CD14-positive monocyte (primary cell): Measurements from ENCODE around the gene ULK2. TPM values are rescaled to one million over a fixed set of nuclear protein-coding genes. Genes with fewer than 3 reads are reported as not detected.

Source experiments
- DNase-seq, 3 donors: peaks; one replicate each; pipeline ENCODE4 v3.0.0-alpha.2; 2011 to 2022
- H2AFZ ChIP-seq: 2 replicates; pipeline ENCODE4 v1.6.0; 2012; ENCODE audit warnings: mild to moderate bottlenecking, low read depth, low read length, inconsistent platforms; ENCODE audit not compliant: insufficient read depth, poor library complexity, severe bottlenecking
- H3K27ac ChIP-seq, 2 donors: 1 replicate in 1 of 2; 2 replicates in 1 of 2; pipeline ENCODE4 v1.5.1; 2012 to 2013; ENCODE audit warnings: low read length in 2 of 2, control low read depth in 1 of 2, inconsistent platforms in 1 of 2, low read depth in 1 of 2, mild to moderate bottlenecking in 1 of 2
- H3K27me3 ChIP-seq, 2 donors: one replicate each; pipeline versions ENCODE4 v1.6.0 to v1.6.1; 2011 to 2013; ENCODE audit warnings: low read length in 2 of 2; ENCODE audit not compliant: control insufficient read depth in 2 of 2, insufficient read depth in 2 of 2
- H3K36me3 ChIP-seq, 2 donors: replicated peaks in 1 of 2; 1 replicate in 1 of 2; 2 replicates in 1 of 2; pipeline versions ENCODE4 v1.5.1 to v1.6.1; 2012 to 2013; ENCODE audit warnings: low read length in 2 of 2, control low read depth in 1 of 2, inconsistent platforms in 1 of 2, mild to moderate bottlenecking in 1 of 2; ENCODE audit not compliant: insufficient read depth in 2 of 2, control insufficient read depth in 1 of 2
- H3K4me1 ChIP-seq, 2 donors: 1 replicate in 1 of 2; 2 replicates in 1 of 2; pipeline versions ENCODE4 v1.5.1 to v1.6.1; 2012 to 2013; ENCODE audit warnings: low read length in 2 of 2, control low read depth in 1 of 2, inconsistent platforms in 1 of 2, mild to moderate bottlenecking in 1 of 2, moderate library complexity in 1 of 2; ENCODE audit not compliant: insufficient read depth in 2 of 2, control insufficient read depth in 1 of 2
- H3K4me2 ChIP-seq: replicated peaks from 2 replicates; pipeline ENCODE3; 2012; ENCODE audit warnings: low read length, moderate library complexity, mild to moderate bottlenecking; ENCODE audit not compliant: poor library complexity, severe bottlenecking; ENCODE audit errors: extremely low read depth
- H3K4me3 ChIP-seq, 3 experiments: fragments of 200-600 bp in 1 of 3; sonication (generic) in 1 of 3; replicated peaks in 1 of 3; 1 replicate in 2 of 3; 2 replicates in 1 of 3; pipeline ENCODE4 v1.5.1; 2011 to 2013; ENCODE audit warnings: low read length in 3 of 3, mild to moderate bottlenecking in 3 of 3, control low read depth in 2 of 3, low read depth in 2 of 3, inconsistent platforms in 1 of 3, moderate library complexity in 1 of 3
- H3K79me2 ChIP-seq: 2 replicates; pipeline ENCODE4 v1.6.0; 2012; ENCODE audit warnings: mild to moderate bottlenecking, control low read depth, inconsistent platforms, low read length, moderate library complexity; ENCODE audit not compliant: insufficient read depth
- H3K9ac ChIP-seq: 2 replicates; pipeline ENCODE4 v1.6.0; 2017; ENCODE audit warnings: low read length, mild to moderate bottlenecking; ENCODE audit not compliant: insufficient read depth, poor library complexity, severe bottlenecking
- H3K9me3 ChIP-seq, 2 donors: replicated peaks in 1 of 2; 1 replicate in 1 of 2; 2 replicates in 1 of 2; pipeline versions ENCODE4 v1.5.1 to v1.6.1; 2012 to 2013; ENCODE audit warnings: low read length in 2 of 2, control low read depth in 1 of 2; ENCODE audit not compliant: control insufficient read depth in 1 of 2, insufficient read depth in 1 of 2
- H4K20me1 ChIP-seq: 2 replicates; pipeline ENCODE4 v1.6.0; 2012; ENCODE audit warnings: mild to moderate bottlenecking, low read length, control low read depth, moderate library complexity; ENCODE audit not compliant: insufficient read depth
- H3K27ac Mint-ChIP-seq, 7 donors: one replicate each; pipeline ENCODE4 v1.8.0; 2020; ENCODE audit warnings: mild to moderate bottlenecking in 7 of 7, mixed read lengths in 7 of 7, moderate library complexity in 6 of 7, inconsistent platforms in 2 of 7
- H3K27me3 Mint-ChIP-seq, 3 donors: one replicate each; pipeline ENCODE4 v1.8.0; 2021 to 2022; ENCODE audit warnings: low read depth in 3 of 3, mild to moderate bottlenecking in 3 of 3, mixed read lengths in 3 of 3, moderate library complexity in 3 of 3, inconsistent platforms in 1 of 3
- H3K36me3 Mint-ChIP-seq, 2 donors: one replicate each; pipeline ENCODE4 v1.8.0; 2020; ENCODE audit warnings: mixed read lengths in 2 of 2, inconsistent platforms in 1 of 2, mild to moderate bottlenecking in 1 of 2
- H3K4me1 Mint-ChIP-seq: one replicate; pipeline ENCODE4 v1.8.0; 2020; ENCODE audit warnings: mild to moderate bottlenecking, mixed read lengths
- H3K4me3 Mint-ChIP-seq, 2 donors: one replicate each; pipeline ENCODE4 v1.8.0; 2020; ENCODE audit warnings: mild to moderate bottlenecking in 2 of 2, mixed read lengths in 2 of 2, moderate library complexity in 1 of 2
- H3K9me3 Mint-ChIP-seq, 7 donors: one replicate each; pipeline ENCODE4 v1.8.0; 2020 to 2022; ENCODE audit warnings: mixed read lengths in 7 of 7, mild to moderate bottlenecking in 6 of 7, moderate library complexity in 6 of 7, inconsistent platforms in 2 of 7
- WGBS: methylation state at CpG from one replicate; pipeline ENCODE4 v1.1.5; 2013; ENCODE audit warnings: missing lambda C conversion rate; ENCODE audit not compliant: insufficient coverage; 5-methylcytosine and 5-hydroxymethylcytosine counted together
- intact Hi-C, 2 donors: fragments of 100-400 bp; cut with micrococcal nuclease; formaldehyde crosslinking; loops; one replicate each; pipeline versions ENCODE4 v1.15.0 to v1.15.1; 2023
- polyA plus RNA-seq, 3 donors: library from polyadenylated mRNA; depleted of rRNA in 1 of 3; unstranded in 2 of 3; stranded (reverse) in 1 of 3; fragments of 300-500 nt in 2 of 3; fragments of >200 nt in 1 of 3; fragmentation: Illumina TruSeq in 2 of 3; gene quantifications; 1 replicate in 2 of 3; 2 replicates in 1 of 3; pipeline ENCODE4 v1.2.3, GENCODE V29; 2012 to 2021
- TF ChIP-seq, protein P1 (sequence below): fragments of 200-600 bp; IDR thresholded peaks from one replicate; pipeline ENCODE4 v1.8.0; 2022; ENCODE audit warnings: antibody characterized with exemption, mild to moderate bottlenecking

Gene ULK2
- polyA plus RNA-seq, 3 donors, result 8.5 to 27.2 (median 12.3) TPM

DNA sequence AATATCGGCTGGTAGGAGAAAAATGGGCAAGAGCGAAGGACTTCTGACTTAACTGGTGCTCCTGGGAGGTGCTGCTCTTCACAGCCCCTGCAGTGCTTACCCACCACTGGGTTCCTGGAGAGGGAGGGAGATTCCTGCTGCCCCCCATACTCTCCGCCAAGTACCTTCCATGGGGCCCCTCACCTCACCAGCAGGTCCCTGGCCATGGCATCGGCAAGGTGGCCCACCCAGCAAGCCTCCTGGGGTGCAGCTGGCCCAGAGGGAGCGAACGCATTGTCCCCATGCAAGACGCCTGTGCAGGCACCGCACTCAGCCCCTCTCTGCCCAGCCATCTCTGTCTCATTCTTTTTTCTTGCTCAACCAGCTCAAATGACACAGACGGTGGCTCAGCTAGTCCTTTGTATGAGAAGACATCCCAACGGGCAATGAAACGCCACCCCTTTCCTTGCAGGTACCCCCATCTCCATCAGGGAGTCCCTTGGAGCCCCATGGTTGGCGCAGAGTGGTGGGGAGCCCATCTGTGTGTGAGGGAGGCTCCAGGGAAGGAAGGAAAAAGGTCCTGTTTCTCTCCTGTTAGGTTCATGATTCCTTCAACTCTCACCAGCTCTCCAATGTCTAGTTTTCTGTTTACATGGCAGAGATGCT lies 110.1 kb downstream of the ULK2 start:
- intact Hi-C loops, result loop anchor here in 1 of 2 donors (10.0 kb wide), 1 partner anchor 103 kb away; no protein-coding TSS in a partner anchor
- Mint-ChIP-seq H3K27me3 (peaks cover 2 to 7% (median 6%) of the 10 kb centered on the region in 3 donors), H3K9me3 (peaks cover 0 to 6% (median 2%) of the 10 kb centered on the region in 7 donors), H3K36me3 (no peaks in the 10 kb centered on the region), H3K4me1 (peaks cover 38% of the 10 kb centered on the region), H3K27ac (no peak overlapping the region), H3K4me3 (no peak overlapping the region)
- H3K4me3 ChIP-seq, result no peak overlapping the region
- H3K36me3 ChIP-seq, result no peaks in the 10 kb centered on the region
- H3K9me3 ChIP-seq, result no peaks in the 10 kb centered on the region
- no peak overlapping the region for H3K9ac ChIP-seq
- no peak overlapping the region for H3K4me2 ChIP-seq
- H3K4me1 ChIP-seq, result peaks cover 12 to 13% of the 10 kb centered on the region in 2 donors
- H3K27me3 ChIP-seq, result no peaks in the 10 kb centered on the region
- WGBS, result 90% methylated on average over 2 of the region's 12 CpGs
- no peaks in the 10 kb centered on the region for H3K79me2 ChIP-seq
- DNase-seq, result no peak
- H2AFZ ChIP-seq, result no peak overlapping the region
- no peak overlapping the region for H3K27ac ChIP-seq
- TF ChIP-seq, protein P1, sequence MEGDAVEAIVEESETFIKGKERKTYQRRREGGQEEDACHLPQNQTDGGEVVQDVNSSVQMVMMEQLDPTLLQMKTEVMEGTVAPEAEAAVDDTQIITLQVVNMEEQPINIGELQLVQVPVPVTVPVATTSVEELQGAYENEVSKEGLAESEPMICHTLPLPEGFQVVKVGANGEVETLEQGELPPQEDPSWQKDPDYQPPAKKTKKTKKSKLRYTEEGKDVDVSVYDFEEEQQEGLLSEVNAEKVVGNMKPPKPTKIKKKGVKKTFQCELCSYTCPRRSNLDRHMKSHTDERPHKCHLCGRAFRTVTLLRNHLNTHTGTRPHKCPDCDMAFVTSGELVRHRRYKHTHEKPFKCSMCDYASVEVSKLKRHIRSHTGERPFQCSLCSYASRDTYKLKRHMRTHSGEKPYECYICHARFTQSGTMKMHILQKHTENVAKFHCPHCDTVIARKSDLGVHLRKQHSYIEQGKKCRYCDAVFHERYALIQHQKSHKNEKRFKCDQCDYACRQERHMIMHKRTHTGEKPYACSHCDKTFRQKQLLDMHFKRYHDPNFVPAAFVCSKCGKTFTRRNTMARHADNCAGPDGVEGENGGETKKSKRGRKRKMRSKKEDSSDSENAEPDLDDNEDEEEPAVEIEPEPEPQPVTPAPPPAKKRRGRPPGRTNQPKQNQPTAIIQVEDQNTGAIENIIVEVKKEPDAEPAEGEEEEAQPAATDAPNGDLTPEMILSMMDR, result no peak
- no peaks in the 10 kb centered on the region for H4K20me1 ChIP-seq

DNA sequence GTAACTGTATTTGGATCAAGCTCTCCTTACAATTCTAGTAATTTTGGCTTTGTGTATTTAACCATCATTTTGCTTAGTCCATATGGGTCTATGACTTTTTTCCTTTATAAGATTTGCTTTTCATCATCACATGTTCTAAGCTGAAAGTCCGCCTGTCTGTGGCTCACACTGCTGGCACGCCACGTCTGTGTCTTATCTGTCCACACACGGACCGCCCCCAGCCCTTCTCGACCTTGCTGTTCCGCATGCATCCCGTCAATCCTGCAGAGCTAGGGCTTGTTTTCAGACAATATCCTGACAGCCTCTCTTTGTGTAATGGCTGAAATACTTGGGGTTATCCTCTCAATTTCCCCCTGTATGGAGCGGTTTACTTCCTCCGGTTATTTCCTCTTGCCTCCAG lies 111.2 kb downstream of the ULK2 start:
- H3K79me2 ChIP-seq, result no peaks in the 10 kb centered on the region
- no peaks in the 10 kb centered on the region for H3K9me3 ChIP-seq
- no peaks in the 10 kb centered on the region for H3K27me3 ChIP-seq
- H2AFZ ChIP-seq, result no peak overlapping the region
- Mint-ChIP-seq H3K27me3 (peaks cover 2 to 12% (median 2%) of the 10 kb centered on the region in 3 donors), H3K4me3 (no peak overlapping the region), H3K27ac (no peak overlapping the region), H3K36me3 (no peaks in the 10 kb centered on the region), H3K9me3 (peaks cover 0 to 6% (median 2%) of the 10 kb centered on the region in 7 donors), H3K4me1 (peaks cover 40% of the 10 kb centered on the region)
- H3K4me1 ChIP-seq, result peaks cover 16 to 17% of the 10 kb centered on the region in 2 donors
- H3K27ac ChIP-seq, result no peak overlapping the region
- intact Hi-C loops, result loop anchor here in 1 of 2 donors (10.0 kb wide), 1 partner anchor 102 kb away; no protein-coding TSS in a partner anchor
- TF ChIP-seq, protein P1, result no peak
- no peak overlapping the region for H3K9ac ChIP-seq
- H3K4me3 ChIP-seq, result no peak overlapping the region
- H3K36me3 ChIP-seq, result no peaks in the 10 kb centered on the region
- no peaks in the 10 kb centered on the region for H4K20me1 ChIP-seq
- no peak for DNase-seq
- 92% methylated on average over 6 of the region's 10 CpGs for WGBS
- no peak overlapping the region for H3K4me2 ChIP-seq
